Measurements from ENCODE around the gene SPSB1.

GRCh38 chr1:9257851-9258250 lies 34.8 kb upstream of the SPSB1 start:
- TF ChIP-seq YY1 (IDR thresholded peaks at IDR 0.05; ENCODE audit: insufficient read depth, insufficient read length) = no peak
- TF ChIP-seq SUZ12 (IDR thresholded peaks at IDR 0.05; ENCODE audit: extremely low read depth, insufficient read depth, insufficient read length) = no peak

Measured in NT2/D1 (cell line).